CD4-positive, alpha-beta T cell treated with Interleukin-21 for 1 hour (primary cell): ENCODE data around the gene GLT6D1.

Experiments
- DNase-seq: peaks from one replicate; pipeline ENCODE4 v3.0.0-alpha.2; 2020

GLT6D1 gene

DNA sequence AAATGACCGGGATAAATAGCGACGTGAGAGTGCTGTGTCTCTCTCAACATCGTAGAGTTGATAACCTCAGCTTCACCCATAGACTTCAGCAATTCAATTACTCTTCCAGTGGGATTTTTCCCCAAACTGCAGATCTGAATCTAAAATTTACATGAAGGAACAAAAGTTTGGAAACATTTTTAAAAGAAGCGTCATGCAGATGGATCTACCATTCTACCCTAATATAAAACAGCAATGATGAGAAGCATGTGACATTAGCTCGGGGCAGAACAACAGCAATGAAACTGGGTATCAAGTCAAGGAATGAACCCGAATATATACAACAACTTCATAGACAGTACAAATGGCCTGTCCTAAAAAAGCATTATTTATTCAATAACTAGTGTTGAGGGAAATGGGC lies 18.8 kb downstream of the GLT6D1 start:
- no peak for DNase-seq

DNA sequence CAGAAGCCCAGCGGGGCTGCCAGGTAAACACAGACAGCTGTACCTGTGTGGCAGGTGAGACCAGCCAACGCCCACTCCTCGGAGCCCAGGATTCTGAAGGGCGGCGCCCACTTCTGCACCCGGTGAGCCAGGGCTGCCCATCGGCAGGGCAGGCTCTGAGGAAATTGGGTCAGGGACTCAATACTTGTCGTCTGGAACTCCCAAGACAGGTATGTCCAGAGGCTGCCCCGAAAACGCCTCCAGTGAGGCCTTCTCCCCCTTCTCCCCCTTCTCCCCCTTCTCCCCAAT lies 19.8 kb downstream of the GLT6D1 start:
- DNase-seq = no peak

DNA sequence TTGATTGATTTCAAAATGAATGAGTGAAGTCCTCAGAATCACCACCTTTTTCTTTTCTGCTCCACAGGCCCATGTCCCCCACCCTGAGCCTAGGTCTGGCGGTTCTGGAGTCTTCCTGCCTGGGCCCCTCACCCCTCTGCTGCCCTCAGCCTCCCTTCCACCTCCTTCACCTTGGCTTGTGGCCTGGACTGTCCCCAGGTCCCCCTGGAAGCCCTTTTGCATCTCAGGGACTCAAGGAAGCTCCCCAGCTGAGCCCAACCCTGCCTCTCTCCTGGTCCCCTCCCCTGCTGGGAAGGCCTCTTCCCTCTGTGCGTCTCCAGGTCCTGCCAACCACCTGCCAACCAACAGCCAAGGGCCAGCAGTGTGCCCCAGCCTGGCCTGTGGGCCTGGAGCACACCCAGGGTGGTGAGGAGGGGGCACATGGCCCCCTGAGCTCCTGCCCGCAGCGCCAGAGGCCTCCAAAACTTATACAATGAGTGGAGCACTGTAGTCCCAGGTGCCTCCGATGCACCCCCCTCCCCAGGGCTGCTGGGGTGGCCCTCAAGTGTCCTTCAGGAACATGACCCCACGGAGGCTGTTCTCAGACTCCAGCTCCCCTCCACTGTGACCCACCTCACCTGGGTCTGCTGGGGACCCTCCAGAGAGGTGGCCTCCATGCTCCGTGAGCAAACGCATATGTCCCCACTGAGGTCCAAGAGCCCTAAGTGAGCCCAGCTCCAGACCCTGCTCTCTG lies 20.3 kb downstream of the GLT6D1 start:
- no peak for DNase-seq

DNA sequence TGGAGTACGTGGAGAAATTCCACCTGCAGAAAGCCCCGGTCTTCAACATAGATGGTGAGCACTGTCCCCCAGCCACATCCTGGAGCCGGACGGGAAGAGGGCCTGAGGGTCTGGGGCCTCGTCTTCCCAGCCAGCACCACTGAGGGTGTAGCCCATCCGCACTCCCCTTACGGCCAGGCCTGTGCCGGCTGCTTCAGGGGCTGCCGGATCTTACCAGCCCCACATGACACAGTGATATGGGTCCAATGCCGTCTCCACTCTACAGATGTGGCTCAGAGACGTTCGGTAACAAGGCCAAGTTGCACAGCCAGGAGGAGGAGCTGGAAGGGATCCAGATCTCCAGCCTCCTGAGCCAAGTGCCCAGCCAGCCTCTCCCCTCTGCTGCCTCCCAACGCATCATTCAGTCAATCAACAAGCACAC lies 21.3 kb downstream of the GLT6D1 start:
- no peak for DNase-seq

DNA sequence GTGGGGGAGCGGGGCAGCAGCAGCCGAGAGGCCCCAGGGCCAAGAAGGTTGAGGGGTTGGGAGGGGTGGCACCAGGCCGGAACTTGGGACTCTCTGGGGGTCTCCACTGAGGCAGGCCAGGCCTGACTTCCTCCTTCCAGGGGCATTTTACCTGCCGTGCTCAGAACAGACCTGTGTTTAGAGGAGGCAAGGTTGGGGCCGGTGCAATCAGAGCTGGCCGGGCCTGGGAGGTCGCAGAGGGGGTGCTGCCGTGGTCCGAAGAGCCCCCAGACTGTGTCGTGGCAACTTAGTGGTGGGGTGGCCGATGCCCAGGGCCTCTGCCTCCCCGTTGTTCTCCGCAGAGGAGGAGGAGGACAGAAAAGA lies 21.8 kb downstream of the GLT6D1 start:
- no peak for DNase-seq

DNA sequence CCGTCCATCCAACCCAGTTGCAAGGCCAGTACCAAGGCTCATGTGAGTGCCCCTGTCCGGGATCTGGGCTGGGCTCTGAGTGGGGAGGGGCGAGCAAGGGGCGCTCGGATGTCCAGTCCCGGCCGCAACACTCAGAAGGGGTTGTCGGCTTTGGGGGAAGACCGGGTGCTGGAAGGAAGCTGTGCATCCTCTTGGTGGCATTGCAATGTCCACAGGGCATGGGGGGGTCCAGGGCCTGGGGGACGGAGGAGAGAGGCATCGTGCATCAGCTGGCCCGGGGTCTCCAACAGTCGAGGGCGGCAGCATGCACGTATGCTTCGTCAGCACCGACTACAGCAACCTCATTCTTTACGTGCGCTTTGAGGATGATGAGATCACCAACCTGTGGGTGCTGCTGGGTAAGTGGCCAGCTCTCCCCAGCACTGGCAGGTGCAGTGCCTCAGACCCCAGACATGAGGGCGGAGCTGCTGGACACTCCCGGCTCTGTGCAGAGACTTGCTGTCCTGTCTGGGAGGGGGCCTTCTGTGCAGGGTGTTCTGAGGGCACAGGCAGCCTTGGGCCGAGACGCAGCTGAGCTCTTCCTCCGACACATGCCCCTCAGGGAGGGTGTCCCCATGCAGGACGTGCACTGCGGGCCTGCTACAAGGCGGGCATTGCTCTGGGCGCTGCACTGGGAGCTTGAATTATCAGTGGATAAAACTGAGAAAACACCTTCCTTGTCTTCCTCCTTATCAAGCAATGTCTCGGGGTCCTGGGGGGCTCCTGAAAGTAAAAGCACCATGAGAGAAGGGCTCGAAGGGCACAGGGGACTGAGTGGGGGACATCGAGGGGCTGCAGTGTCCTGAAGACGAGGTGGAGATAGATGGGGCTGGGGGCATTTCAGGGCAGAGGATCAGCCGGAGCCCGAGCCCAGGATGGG lies 22.5 kb downstream of the GLT6D1 start:
- DNase-seq = no peak

DNA sequence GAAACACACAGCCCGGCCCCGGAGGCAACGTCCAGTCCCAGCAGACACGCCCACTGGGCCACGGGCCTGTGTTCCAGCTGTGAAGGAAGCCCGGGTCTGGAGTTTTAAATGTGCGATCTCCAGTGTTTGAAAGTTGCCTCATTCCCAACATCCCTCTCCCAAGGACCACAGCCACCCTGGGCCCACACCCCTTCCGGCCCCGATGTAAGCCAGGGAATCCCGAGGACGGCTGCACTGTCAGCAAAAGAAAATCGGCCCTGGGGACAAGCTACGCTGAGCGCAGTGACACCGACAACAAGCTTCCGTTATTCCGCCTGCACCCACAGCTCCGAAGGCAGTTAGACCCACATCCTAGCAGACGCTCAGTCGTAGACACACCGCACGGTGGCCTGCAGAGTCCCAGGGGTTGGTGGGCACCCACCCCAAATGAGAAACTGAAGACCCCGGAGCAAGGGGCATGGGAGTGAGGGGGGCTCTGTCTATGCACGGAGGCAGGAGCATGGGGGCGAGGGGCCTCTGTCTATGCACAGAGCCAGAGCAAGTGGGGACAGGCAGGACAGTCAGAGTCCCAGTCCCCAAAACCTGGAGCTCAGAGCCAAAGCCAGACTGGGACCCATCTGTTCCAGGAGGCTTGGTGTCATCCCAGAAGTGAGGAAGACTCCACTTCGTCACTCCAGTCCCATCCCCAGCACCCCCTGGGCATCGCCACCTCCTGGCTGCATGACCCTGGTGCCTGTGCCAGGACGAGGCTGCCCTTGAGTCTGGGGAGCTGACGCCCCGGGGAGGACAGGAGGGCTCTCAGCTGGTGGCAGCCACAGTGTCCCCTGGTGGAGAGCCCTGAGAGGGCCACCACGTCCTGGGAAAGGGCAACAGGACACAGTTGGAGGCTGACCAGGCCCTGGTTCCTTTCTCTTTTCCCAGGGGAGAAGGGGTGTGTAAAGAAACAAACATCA lies 23.4 kb downstream of the GLT6D1 start:
- DNase-seq = no peak

DNA sequence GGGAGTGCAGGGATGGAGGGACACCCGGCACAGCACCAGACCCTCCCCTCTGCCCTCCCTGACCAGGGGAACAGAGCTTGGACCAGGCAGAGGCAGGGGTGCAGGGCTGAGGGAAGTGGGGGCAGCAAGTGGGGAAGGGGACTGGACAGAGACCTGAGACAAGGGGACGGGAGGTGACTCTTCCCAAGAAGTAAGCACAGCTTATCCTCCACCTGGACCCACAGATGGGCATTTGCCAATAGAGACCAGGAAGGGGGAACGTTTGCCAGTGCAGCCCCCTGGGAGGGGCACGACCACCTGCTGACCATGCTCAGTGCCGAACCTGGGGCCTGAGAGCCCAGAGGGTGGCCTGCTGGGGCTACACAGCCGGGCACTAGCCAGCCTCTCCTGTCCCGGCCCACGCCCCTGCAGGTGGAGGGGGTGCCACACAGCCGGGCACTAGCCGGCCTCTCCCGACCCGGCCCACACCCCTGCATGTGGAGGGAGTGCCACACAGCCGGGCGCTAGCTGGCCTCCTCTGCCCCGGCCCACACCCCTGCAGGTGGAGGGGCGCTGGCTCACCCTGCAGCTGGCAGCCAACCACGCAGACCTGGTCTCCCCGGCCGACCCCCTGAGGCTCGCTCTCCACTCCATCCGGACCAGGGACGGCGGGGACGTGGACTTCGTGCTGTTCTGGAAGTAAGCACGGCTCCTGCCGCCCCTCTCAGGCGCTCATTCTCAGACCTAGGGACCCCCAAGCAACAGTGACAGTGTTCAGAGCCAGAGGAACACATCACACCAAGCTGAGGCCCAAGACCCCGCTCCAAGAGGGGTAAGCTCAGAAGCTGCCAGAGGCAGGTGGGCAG lies 24.3 kb downstream of the GLT6D1 start:
- no peak for DNase-seq

DNA sequence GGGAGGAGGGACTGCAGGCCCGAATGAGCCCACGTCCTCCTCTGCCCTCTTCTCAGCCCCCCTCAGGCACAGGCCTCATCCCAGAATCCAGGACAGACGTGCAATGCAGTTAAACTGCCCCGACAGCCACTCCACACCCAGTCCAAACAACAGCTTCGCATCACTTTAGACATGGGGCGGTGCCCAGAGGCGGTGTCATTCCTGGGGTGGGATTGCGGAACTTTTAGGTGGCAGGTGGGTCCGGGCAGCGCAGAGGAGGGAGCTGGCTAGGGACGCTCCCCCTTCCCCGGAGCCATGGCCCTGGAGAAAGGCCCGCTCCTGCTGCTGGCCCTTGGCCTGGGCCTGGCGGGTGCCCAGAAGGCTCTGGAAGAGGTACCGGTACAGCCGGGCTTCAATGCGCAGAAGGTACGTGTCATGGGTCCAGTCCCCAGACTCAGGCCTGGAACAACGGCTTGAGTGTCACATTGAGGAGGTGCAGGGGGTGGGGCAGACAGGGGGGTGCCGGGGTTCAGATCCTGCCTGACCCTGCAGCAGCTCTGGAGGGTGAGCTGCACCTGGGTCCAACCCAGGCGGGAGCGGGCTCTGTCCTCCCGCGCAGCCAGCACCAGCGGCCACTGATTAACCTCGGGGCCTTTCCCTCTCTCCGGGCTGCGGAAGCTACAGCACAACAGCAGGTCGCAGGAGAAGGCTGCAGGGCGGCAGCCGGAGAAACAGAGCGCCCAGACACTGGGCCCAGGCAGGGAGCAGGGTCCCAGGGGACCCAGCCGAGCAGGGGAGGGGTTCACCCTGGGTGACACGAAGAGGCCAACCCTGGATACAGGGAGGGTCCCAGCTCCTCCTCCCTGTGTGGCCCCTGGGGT lies 25.2 kb downstream of the GLT6D1 start:
- DNase-seq = no peak

DNA sequence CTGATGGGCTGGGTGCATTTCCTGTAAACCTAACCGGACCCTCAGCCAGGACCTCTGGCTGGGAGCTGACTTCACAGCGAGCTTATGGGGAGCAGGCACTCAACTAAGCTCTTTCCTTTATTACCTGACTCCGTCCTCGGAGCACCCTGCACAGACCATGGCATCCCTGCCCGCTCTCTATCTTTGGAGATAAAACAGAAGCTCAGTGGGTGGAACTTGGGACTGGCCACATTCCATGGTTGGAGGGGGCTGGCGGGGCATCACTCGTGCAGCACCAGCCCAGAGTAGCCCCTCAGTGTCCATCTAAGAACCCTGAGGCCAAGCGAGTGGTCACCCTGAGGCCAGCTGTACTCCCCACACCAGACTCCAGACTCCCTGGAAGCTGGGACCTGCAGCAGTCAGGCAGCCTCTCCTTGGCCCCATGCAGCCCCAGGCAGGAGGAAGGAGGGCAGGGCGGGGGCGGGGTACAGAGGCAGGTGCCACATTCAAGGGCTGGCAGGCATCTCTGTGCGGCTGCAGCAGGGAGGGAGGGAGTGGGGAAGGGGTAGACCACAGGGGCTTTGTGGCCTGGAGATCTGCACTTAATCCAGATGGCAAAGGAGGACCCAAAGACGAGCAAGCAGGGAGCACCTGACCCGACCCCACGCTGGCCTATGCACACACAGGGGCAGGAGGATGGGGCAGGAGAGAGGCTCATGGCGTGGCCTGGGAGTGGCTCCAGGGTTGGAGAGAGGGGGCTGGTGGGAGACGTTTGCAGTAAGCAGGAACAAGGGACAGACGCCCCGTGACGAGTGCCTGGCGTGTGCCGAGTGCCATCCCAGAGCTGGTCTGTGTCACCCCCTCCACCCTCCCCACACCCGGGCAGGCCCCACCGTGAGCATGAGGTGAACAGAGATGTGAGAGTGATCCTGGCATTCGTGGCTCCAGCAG lies 26.1 kb downstream of the GLT6D1 start:
- DNase-seq = no peak

DNA sequence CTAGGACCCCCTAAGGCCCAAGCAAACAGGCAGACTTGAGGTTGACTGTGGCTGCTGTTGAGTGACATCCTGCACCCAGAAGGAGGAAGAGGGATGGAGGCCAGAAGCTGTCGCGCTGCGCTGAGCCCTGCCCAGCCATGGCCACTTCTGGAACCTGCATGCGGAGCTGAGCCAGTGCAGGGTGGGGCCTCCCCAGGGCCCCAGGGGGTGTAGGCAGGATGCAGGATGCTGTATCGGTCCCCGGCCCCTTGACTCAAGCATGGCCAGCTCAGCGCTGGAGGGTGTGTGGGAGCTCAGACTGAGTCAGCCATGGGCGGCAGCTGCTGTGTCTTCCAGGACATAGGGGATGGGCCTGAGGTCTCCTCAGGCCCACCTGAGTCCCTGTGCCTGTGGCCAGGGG lies 26.9 kb downstream of the GLT6D1 start:
- DNase-seq = no peak

DNA sequence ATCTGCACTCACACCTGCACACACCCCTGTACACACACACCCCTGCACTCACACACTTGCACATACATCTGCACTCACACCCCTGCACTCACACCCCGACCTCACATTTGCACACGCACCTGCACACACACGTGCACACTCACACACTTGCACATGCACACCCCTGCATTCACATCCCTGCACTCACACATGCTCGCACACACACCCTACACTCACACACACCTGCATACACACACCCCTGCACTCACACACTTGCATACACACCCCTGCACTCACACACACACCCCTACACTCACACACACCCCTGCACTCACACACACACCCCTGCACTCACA lies 27.5 kb downstream of the GLT6D1 start:
- no peak for DNase-seq

DNA sequence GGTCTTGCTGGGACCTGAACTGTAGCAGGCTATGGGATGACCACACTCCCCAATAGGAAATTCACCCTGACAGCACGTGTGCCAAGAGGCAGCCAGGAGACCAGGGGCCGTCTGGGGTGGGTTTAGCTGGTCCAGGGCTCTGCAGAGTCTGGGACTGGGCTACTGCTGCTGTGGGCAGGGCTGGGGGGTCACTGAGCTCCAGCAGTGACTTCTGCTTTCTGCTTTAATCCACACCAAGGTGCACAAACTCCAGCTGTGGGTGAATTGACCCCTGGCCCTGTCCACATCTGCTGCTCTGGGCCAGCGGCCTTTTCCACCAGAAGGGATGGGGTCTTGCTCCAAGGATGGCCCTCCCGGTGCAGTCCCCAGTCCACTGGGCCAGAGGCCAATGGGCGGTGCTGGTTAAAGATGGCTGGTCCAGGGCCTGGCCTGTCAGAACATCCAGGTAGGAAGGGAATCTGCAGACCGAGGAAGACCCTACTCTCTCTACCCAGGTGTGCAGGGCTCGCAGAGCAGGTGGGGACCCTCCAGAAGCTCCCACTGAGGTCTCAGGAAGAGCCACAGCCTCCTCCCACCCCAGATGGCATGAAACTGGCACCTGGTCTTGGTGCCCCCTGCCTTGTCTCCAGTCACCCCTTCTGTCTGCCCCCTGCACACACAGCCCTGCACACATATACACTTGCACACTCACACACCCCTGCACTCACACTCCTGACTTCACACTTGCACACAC lies 28.0 kb downstream of the GLT6D1 start:
- DNase-seq = no peak

DNA sequence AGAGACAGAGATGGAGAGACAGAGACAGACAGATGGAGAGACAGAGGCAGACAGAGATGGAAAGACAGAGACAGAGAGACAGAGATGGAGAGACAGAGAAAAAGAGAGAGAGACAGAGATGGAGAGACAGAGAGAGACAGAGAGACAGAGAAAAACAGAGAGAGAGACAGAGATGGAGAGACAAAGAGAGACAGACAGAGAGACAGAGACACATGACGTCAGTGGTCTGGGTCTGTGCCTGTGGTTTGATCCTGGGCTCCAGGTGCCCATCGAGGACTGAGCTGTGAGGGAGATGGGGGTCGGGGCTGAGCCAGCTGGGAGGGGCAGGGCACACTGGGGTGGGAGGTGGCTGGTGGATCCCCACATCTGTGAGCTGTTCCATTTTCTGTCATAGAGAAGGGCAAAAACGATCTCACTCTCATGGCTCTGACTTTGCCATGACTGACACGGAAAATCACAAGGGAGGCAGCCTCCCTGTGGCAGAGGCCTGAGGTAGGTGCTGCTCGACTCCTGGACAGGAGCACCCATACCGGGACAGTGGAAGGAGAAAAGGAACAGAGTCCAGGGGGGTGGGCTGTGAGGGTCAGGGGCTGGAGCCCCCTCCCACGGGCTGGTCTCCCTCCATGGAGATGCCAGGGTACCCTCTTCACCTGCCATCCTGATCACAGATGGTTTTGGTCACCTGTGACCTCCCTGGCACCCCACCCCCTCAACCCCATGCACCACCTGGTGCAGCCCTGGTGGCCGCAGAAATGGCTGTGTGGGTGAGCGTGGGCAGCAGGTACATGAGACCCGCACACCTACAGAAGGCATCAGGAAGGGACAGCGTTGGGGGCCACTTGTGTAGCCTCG lies 28.8 kb downstream of the GLT6D1 start:
- no peak for DNase-seq

DNA sequence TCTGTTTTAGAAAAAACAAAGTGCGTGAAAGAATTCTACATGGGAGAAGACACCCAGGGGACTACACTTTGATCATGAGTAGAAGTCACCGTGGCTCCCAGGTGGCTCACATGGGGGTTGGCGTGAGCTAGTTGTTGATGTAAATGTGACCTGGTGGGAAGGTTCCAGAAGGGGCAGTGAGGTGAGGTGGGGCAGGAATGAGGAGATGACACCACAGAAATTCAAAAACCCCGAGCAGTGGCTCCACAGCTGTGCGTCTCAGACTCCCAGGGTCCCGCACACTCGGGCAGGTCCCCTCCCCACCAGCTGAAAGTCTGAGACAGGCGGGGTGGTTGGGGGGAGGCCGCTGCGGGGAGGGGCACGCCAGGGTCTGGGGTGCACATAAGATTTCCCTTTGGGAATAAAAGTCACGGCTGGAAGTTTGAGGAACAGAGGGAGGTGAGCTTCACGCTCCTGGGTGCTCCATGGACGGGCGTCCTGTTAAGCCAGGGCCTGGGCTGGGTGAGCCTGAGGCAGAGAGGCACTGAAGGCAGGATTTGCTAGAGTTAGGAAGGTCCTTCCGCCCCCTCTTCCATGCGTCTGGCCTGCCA lies 29.9 kb downstream of the GLT6D1 start:
- DNase-seq = no peak

DNA sequence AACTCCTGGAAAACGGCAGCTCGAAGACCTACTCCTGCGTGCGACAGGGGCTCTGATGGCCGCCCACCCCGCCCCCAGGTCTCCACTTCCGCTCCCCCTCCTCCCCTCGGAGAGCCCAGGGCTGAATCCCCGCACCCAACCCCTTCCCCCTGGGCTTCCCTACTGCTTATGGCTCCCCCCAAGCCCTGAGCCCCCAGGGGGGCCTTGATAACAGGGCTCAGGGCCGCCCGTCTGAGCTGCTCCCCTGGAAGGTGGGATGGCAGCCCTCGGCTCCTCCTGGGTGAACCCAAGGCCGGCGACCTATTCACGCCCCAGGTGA lies 30.4 kb downstream of the GLT6D1 start:
- no peak for DNase-seq

DNA sequence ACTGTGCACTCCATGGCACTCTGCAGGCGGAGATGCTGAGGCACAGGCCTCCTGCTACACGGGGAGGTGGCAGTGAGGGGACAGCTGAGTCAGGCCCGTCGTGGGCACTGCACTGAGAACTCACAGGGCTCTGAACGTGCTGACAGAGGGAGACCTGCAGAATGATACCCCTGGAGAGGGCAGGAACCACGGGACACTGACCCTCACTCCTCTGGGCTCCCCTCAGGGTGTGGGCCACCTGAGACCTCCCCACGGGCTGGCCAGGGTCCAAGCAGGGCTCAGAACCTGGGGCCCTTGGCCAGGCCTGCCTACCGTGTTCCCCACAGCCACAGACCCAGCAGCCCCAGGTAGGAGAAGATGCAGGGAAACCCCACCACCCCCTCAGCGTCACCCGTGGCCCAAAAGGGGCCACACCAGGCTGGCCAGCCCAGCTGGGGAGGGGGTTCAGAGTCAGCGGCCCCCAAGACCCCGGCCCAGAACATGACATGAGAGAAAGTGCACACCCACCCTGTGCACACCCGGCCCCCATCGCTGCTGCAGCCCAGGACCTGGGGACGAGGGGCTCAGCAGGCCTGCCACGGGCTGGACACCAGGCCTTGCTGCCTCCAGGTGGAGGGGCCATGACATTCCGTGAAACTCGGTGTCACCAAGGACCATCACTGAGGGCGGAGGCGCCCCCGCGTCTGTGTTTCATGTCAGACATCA lies 30.9 kb downstream of the GLT6D1 start:
- DNase-seq = no peak
